Esophagus squamous epithelium (tissue), 5 donors: Measurements from ENCODE around the gene EPHA3. TPM values are rescaled to one million over a fixed set of nuclear protein-coding genes. Genes with fewer than 3 reads are reported as not detected.

Experiments used
- DNase-seq: peaks from one replicate; lab custom pipeline; 2025; lab: John Stamatoyannopoulos, UW
- H3K27ac ChIP-seq, 4 donors: fragments of 200-600 bp; sonication (generic); one replicate each; pipeline ENCODE4 v1.5.1; 2016 to 2019; ENCODE audit warnings: mild to moderate bottlenecking in 1 of 4
- H3K27me3 ChIP-seq, 4 donors: fragments of 200-600 bp; sonication (generic); 1 replicate in 3 of 4; 2 replicates in 1 of 4; pipeline versions ENCODE4 v1.5.1 to v1.6.0; 2017 to 2021; ENCODE audit warnings: antibody characterized with exemption in 1 of 4
- H3K36me3 ChIP-seq, 3 donors: fragments of 200-600 bp; sonication (generic); one replicate each; pipeline ENCODE4 v1.5.1; 2016 to 2019
- H3K4me1 ChIP-seq, 3 donors: fragments of 200-600 bp; sonication (generic); one replicate each; pipeline ENCODE4 v1.5.1; 2017 to 2019
- H3K4me3 ChIP-seq, 4 donors: fragments of 200-600 bp; sonication (generic); 1 replicate in 3 of 4; 2 replicates in 1 of 4; pipeline ENCODE4 v1.5.1; 2016 to 2019; ENCODE audit warnings: mild to moderate bottlenecking in 2 of 4, moderate library complexity in 1 of 4
- H3K9me3 ChIP-seq, 3 donors: fragments of 200-600 bp; sonication (generic); one replicate each; pipeline ENCODE4 v1.5.1; 2016 to 2019
- CTCF ChIP-seq, 6 experiments: fragments of 450-650 bp in 4 of 6; fragments of 200-600 bp in 2 of 6; sonication (generic) in 2 of 6; IDR thresholded peaks; one replicate each; pipeline ENCODE4 v1.5.1; 2016 to 2019; ENCODE audit warnings: antibody characterized with exemption in 6 of 6, mild to moderate bottlenecking in 4 of 6, moderate library complexity in 4 of 6
- POLR2A ChIP-seq, 4 donors: fragments of 450-650 bp; IDR thresholded peaks; one replicate each; pipeline ENCODE4 v1.6.1; 2017; ENCODE audit warnings: antibody characterized with exemption in 4 of 4, mild to moderate bottlenecking in 4 of 4, moderate library complexity in 3 of 4
- WGBS, 2 donors: methylation state at CpG; one replicate each; pipeline ENCODE4 v1.1.5; 2018; 5-methylcytosine and 5-hydroxymethylcytosine counted together
- intact Hi-C: fragments of 100-400 bp; cut with DNase I; formaldehyde crosslinking; loops from one replicate; pipeline ENCODE4 v1.15.0; 2022
- total RNA-seq, 4 donors: library from RNA; depleted of rRNA; stranded (reverse); fragments of >200 nt; gene quantifications; one replicate each; pipeline ENCODE4 v1.1.0, GENCODE V29; 2016
- donor health status: DM: yes; HTN: yes; CAD: no.

EPHA3 gene
- total RNA-seq, 4 donors from 2014 or later = 0.38 to 3.6 (median 1.4) TPM

GRCh38 chr3:89268059-89268458, 160.6 kb downstream of the EPHA3 start:
- Histone ChIP-seq H3K27me3 (no peaks in the 10 kb centered on the region), H3K9me3 (no peaks in the 10 kb centered on the region), H3K36me3 (no peaks in the 10 kb centered on the region), H3K27ac (no peak overlapping the region), H3K4me3 (no peak overlapping the region), H3K4me1 (no peaks in the 10 kb centered on the region)
- intact Hi-C loops = no loop called here
- no peak for DNase-seq
- TF ChIP-seq POLR2A (IDR thresholded peaks at IDR 0.05) (no peak), CTCF (IDR thresholded peaks at IDR 0.05) (no peak)
- 67 to 70% methylated on average over 1 of the region's 1 CpG for WGBS, 2 donors

- Histone ChIP-seq H3K4me3 (no peak overlapping the region), H3K9me3 (no peaks in the 10 kb centered on the region), H3K36me3 (no peaks in the 10 kb centered on the region), H3K4me1 (no peaks in the 10 kb centered on the region), H3K27me3 (no peaks in the 10 kb centered on the region), H3K27ac (no peak overlapping the region)
- no peak for DNase-seq
- TF ChIP-seq POLR2A (IDR thresholded peaks at IDR 0.05) (no peak), CTCF (IDR thresholded peaks at IDR 0.05) (no peak)
- 48 to 65% methylated on average over 1 of the region's 1 CpG for WGBS, 2 donors
- intact Hi-C loops = no loop called here
Measured at GRCh38 chr3:89270201-89270600, 162.8 kb downstream of the EPHA3 start.

- H3K36me3 ChIP-seq = no peaks in the 10 kb centered on the region
- no peaks in the 10 kb centered on the region for H3K9me3 ChIP-seq
- WGBS, 2 donors = 78 to 84% methylated on average over 5 of the region's 5 CpGs
- no peak overlapping the region for H3K4me3 ChIP-seq
- TF ChIP-seq CTCF (IDR thresholded peaks at IDR 0.05) (no peak), POLR2A (IDR thresholded peaks at IDR 0.05) (no peak)
- H3K4me1 ChIP-seq = no peaks in the 10 kb centered on the region
- no peak overlapping the region for H3K27ac ChIP-seq
- intact Hi-C loops = no loop called here
- no peak for DNase-seq
- H3K27me3 ChIP-seq = no peaks in the 10 kb centered on the region
Measured at GRCh38 chr3:89275001-89275400, 167.6 kb downstream of the EPHA3 start.

- intact Hi-C loops = no loop called here
- DNase-seq = no peak
- no peaks in the 10 kb centered on the region for H3K36me3 ChIP-seq
- H3K27me3 ChIP-seq = no peaks in the 10 kb centered on the region
- H3K9me3 ChIP-seq = no peaks in the 10 kb centered on the region
- H3K4me1 ChIP-seq = no peaks in the 10 kb centered on the region
- TF ChIP-seq CTCF (IDR thresholded peaks at IDR 0.05) (no peak), POLR2A (IDR thresholded peaks at IDR 0.05) (no peak)
- no peak overlapping the region for H3K4me3 ChIP-seq
- no peak overlapping the region for H3K27ac ChIP-seq
Measured at GRCh38 chr3:89276116-89276515, 168.7 kb downstream of the EPHA3 start.

GRCh38 chr3:89278302-89279025, 171.0 kb downstream of the EPHA3 start:
- Histone ChIP-seq H3K4me3 (no peak overlapping the region), H3K9me3 (no peaks in the 10 kb centered on the region), H3K4me1 (no peaks in the 10 kb centered on the region), H3K36me3 (no peaks in the 10 kb centered on the region), H3K27ac (no peak overlapping the region), H3K27me3 (no peaks in the 10 kb centered on the region)
- WGBS, 2 donors = 61 to 63% methylated on average over 9 of the region's 9 CpGs
- intact Hi-C loops = no loop called here
- TF ChIP-seq CTCF (IDR thresholded peaks at IDR 0.05) (no peak), POLR2A (IDR thresholded peaks at IDR 0.05) (no peak)
- no peak for DNase-seq
